HG03108 (cell line): ENCODE results near the gene DUSP11.
"Not testable (repeated sequence)": the region's sequence is repeated elsewhere in the genome, so short reads cannot be mapped to it uniquely, and the experiment has no call there.

ENCODE experiments used
- ATAC-seq: cut with Tn5 transposase; IDR thresholded peaks from one replicate; pipeline ENCODE4 v1.9.1; 2021; ENCODE audit warnings: moderate library complexity; ENCODE audit not compliant: unreplicated experiment

DUSP11 gene

DNA sequence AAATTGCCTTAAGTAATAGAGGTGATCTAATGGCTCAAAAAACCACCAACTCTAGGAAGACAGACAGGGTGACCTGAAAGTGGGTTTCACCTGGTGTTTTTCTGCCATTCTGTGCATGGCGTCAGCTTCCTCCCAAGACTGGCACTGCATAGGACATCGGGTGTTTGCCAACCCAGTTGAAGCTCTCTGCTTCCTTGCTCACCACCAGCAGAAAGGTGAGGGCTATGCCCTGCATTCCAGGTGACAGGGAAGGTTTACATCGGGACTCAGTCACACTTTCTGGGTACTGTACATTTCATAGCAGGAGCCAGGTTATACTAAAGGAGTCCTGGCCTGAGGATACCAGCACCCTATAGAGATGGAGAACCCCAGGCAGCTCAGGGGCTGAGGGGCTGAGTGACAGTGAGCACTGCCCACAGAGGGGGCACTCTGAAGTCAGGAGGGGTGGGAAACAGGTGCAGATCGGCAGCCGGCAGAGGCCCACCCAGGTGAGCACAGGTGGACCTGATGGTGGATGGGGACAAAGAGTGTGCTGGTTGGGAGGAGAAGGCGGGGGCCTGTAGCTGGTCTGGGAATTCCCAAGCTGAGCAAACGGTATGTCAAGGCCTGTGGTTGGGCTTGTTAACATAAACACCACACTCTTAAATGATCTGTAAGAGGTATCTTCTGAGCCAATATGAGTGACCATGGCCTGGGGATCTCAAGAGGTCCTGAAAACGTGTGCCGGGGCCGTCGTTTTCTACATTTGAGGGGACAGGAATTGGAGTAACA is 60.9 kb downstream of the DUSP11 start:
- no peak for ATAC-seq

DNA sequence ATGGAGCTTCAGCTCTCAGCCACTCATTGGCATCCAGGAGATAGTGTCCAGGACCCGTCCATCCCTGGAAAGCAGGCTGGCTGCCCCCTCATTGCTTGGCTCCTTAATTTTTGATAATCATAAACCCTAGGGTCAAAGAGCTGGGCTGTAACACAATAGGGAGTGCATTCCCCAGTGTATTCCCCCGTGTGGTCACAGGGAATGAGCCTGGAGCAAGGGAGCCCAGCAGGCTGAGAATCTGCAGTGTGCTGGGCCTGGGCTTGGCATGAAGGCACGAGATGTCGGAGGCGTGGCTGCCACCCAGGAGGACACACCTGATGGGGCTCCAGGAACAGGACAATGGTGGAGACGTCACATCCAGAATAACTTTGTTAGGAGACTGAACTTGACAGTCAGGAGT is 61.5 kb downstream of the DUSP11 start:
- no peak for ATAC-seq

DNA sequence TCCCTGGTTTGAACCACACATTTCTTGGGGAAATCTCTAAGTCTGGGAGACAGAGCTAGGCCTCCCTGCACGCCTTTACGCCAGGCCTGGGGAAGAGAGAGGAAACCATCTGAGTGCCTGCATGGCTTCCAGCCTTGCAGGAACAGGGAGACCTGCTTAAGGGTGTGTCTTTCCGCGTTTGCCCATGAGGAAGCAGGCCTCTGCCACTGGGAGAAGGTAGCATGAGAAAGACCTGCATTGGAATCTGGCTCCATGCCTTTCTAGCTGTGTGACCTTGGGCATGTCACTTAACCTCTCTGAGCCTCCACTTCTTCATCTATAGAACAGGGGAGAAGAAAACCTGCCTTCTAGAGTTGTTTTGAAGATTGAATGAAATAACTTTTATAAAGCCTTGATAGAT is 62.2 kb downstream of the DUSP11 start:
- ATAC-seq, result not testable (repeated sequence)

- ATAC-seq, result no peak
Measured at GRCh38 chr2:73717251-73717606, 62.7 kb downstream of the DUSP11 start.

GRCh38 chr2:73716543-73717250 is 63.2 kb downstream of the DUSP11 start:
- ATAC-seq, result no peak

GRCh38 chr2:73714091-73714490 is 65.8 kb downstream of the DUSP11 start:
- no peak for ATAC-seq
